ENCODE measurements around the gene MCUB.

MCUB gene

DNA sequence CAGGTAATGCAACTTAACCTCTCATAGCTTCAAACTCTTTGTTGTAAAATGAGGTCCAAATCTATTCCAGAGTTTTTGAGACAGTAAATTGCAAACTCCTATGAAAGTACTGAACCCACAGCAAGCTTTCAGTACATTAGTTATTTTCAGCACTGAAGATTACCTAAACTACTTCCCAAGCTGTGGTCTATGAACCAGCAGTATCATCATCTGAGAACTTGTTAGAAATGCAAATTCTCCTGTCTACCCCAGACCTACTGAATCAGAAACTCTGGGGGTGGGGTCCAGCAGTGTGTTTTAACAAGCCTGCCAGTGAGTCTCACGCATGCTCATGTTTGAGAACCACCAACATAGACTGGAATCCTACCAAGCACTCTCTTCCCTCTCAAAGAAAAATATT, 148.9 kb downstream of the MCUB start:
- H3K27ac ChIP-seq: no peak overlapping the region
- no peak for DNase-seq (ENCODE audit: low read depth, low spot score)

DNA sequence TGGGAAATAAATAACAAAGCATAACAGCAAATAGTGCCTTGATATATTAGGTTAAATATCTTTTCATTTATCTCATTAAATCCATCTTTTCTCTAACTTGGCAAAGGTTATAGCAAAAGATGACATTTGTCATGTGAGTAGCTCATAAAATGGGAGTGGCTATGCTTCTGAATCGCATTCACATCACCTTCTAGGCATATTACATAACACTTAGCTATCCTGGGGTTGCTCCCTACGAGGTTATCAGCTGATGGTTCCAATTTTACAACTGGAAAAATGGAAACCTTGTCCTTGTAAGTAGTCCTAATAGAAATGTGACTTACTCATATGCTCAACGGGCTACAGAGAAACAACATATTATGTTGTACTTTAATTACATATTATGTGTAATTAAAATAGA, 153.5 kb downstream of the MCUB start:
- H3K27ac ChIP-seq: no peak overlapping the region
- no peak for DNase-seq (ENCODE audit: low read depth, low spot score)

DNA sequence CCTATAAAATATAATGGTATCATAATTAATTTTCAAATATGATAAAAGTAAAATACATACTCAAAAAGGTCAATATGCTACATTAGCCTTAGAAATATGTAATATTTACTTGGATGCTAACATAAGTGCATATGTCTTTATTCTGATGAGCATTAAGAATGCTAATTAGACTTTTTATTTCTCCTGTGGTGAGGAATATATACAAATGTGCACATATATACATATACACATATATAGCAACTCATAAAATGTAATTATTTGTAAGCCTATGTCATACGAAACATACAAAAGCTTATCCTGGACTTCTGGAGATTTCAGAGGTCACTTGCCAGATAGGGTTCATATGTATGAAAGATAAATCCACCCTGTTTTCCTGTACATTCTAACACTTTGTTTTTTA, 158.7 kb downstream of the MCUB start:
- H3K27ac ChIP-seq: no peak overlapping the region
- DNase-seq (ENCODE audit: low read depth, low spot score): no peak

DNA sequence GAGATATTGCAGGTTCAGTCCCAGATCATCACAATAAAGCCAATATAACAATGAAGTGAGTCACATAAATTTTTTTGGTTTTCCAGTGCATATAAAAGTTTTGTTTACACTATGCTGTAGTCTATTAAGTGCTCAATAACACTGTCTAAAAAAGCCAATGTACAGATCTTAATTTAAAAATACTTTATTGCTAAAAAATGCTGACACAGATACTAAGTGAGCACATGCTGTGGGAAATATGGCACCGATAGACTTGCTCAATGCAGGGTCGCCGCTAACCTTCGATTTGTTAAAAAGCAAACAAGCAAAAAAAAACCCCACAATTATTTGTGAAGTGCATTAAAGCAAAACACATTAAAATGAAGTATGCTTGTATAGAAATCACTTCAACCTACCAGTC, 159.6 kb downstream of the MCUB start:
- H3K27ac ChIP-seq: no peak overlapping the region
- DNase-seq (ENCODE audit: low read depth, low spot score): no peak

DNA sequence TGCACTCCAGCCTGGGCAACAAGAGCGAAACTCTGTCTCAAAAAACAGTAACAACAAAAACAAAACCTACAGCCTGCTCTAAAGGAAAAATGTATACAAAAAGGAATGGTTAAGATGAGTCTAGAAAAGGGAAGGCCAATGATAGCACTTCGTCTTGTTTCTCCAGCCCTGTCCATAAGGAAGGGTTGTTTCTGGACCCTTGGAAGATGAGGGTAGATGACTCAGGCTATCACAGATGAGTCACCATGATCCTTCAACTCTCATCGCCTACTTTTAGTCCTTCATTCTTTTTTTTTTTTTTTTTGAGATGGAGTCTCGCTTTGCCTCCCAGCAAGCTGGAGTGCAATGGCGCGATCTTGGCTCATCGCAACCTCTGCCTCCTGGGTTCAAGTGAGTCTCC, 161.0 kb downstream of the MCUB start:
- no peak for DNase-seq (ENCODE audit: low read depth, low spot score)
- no peak overlapping the region for H3K27ac ChIP-seq

DNA sequence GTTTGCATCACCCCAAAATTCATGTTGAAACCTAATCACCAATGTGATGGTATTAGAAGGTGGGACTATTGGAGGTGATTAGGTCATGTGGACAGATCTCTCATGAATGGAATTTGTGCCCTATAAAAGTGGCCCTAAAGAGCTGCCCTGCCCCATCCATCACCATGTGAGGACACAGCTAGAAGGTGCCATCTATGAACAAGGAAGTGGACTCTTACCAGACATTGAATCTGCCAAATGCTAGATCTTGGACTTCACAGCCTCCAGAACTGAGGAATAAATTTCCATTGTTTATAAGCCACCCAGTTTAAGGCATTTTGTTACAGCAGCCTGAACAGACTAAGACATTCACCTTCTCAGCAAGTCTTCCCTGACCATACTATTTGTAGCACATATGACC, 162.3 kb downstream of the MCUB start:
- H3K27ac ChIP-seq: no peak overlapping the region
- DNase-seq (ENCODE audit: low read depth, low spot score): no peak

DNA sequence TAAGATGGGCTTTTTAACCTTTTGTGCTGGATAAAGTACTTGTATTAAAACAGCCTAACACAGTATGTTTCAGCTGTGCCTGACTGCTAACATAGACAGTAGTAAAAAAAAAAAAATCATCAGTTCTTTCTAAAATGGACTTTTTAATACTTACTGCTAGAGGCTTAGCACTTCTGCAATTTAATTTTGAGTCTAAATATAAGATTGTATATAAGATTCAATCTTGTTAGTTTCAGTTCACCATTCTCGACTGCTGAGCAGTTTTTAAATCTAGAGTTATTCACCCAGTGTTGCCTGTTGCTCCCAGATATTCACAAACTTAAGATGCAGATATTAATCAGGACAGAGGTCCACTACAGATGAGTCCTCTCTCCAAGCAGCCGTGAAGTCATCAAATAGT, 163.1 kb downstream of the MCUB start:
- H3K27ac ChIP-seq: no peak overlapping the region
- no peak for DNase-seq (ENCODE audit: low read depth, low spot score)

DNA sequence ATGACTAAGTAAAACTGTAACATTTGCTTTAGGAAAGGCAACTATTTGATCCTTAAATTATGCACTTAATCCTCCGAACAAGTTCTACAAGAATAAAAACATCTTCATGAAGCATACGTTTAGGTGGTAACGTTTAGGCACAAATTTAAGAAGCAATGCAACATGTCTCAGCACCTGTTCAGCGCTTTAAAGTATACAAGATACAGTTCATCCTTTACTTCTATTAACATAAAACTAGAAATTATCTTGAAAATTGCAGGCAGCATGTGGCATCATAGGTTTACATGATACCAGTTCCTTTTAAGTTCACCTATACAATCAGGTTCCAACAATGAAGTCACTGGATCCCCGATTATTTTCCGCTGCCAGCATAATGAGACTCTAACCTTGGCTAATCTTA, 168.3 kb downstream of the MCUB start:
- peak overlapping the region; percentile 77 for H3K27ac ChIP-seq
- DNase-seq (ENCODE audit: low read depth, low spot score): no peak

DNA sequence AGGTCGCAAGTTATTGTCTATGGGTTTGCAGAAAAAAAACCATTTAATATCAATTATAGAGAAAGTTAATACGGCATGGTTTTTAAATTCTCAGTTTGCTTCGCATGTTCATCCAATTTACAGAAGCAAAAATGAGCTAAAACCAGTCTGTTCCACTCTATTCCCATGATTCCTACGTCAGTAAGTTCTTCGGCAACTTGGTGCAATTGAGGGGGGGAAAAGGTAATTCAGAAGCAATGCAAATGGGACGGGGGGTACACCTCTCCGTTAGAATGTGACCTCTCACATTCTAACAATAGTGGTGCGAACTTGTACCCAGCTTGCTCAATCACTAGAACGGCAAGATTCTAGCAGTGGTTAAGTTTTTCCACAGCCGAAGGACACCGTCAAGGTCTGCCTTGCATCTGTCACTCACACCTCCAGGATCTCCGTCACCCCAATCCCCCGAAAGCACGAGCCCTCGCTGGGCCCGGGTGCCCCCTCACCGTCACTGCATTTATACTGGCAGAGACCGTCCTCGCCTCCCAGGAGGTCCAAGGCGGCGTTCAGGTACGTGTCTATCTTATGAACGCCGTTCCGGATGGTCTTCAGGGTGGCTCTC, 169.2 kb downstream of the MCUB start:
- H3K27ac ChIP-seq: peak overlapping the region; percentile 77
- DNase-seq (ENCODE audit: low read depth, low spot score): no peak

DNA sequence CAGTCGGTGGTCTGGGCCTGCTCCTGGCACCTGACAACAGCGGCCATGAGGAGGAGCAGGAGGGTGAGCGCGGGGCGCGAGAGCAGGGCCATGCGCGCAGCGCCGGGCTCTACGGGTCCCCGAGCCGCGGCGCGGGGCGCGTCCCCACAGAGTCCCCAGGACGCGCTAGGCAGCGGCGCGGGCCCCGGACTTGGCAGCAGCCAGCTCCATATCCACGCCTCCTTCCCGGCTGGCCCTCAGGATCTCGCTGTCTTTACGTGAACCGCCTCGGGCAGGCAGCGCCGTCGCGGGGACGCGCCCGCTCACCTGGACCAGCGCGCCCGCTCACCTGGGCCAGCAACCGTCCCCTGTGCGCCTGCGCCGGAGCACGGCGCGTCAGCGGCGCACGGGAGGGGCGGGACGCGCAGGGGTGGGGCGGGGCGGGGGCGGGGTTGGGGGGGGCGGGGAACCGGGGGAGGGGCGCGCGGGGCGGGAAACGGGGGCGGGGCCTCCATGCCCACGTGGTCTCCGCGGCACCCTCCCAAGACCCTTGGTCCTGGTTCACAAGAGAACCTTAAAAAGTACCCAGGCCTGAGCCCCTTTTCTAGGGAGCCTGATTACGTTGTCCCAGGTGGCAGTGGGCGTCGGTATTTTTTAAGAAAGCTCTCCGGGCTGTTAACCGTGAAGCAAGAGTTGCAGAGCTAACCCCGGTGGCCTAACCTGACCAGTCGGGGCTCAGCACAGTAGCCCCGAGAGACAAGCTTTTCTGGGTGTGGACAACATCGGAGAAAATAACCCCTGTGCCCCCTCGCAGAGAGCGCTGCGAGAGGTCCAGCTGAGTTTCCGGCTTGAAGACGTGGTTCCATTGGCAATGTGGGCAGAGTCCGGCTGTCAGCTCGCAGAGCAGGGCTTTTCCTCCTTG, 169.9 kb downstream of the MCUB start, which contains the start of gene PLA2G12A:
Gene PLA2G12A (minus strand): TSS at position 353 of the 901 bp plus-strand sequence. CDS start 261 bp downstream, at position 92.
- DNase-seq (ENCODE audit: low read depth, low spot score): peak; percentile 74

DNA sequence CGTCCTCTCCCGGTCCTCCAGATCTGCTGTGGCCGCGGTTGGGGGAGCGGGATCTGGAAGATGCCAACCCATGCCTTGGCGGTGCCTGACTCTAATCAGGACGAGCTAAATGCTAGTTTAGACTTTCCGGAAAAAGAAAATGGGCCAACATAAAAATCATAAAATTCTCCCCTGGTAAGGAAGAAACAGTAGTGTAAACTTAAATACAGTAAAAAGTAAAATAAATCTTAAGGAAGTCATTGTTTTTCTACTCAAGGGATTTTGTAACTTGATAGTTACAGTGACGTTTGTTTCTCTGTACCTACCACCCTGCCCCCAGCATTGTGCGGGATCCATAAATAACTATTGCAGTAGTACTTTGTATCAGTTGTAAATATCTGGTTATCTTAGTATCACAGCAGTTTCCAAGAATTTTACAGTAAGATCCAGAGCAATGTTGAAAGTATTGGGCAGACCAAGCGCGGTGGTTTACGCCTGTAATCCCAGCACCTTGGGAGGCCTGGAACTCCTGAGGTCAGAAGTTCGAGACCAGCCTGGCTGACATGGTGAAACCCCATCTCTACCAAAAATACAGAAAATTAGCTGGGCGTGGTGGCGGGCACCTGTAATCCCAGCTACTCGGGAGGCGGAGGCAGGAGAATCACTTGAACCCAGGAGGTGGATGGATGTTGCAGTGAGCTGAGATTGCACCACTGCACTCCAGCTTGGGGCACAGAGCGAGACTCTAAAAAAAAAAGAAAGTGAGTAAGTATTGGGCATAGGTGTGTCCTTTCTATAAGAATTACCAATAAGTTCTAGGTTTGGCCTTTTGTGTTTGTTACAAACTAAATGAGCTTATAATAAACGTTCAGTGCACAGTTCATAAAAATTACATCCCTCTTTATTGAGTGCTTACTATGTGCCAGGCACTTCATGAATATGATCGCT, 170.8 kb downstream of the MCUB start:
- H3K27ac ChIP-seq: peak overlapping the region; percentile 77
- no peak for DNase-seq (ENCODE audit: low read depth, low spot score)

More for the DNA sequence above, 169.9 kb downstream of the MCUB start, which contains the start of gene PLA2G12A:
- peak within 1 kb of the TSS; percentile 77 for H3K27ac ChIP-seq

DNA sequence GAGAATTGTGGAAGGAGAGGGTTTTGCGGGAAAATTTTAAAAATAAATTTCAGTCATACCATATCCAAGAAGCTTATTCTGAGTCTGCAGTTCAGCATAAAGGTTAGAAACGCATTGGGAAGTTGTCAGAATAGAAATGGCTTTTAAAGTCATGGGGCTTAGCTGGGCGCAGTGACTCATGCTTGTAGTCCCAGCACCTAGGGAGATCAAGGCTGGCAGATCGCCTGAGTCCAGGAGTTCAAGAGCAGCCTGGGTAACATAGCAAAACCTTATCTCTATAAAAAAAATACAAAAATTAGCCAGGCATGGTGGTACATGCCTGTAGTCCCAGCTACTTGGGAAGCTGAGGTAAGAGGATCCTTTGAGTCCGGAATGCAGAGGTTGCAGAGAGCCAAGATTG, 173.7 kb downstream of the MCUB start:
- H3K27ac ChIP-seq: no peak overlapping the region
- DNase-seq (ENCODE audit: low read depth, low spot score): no peak

DNA sequence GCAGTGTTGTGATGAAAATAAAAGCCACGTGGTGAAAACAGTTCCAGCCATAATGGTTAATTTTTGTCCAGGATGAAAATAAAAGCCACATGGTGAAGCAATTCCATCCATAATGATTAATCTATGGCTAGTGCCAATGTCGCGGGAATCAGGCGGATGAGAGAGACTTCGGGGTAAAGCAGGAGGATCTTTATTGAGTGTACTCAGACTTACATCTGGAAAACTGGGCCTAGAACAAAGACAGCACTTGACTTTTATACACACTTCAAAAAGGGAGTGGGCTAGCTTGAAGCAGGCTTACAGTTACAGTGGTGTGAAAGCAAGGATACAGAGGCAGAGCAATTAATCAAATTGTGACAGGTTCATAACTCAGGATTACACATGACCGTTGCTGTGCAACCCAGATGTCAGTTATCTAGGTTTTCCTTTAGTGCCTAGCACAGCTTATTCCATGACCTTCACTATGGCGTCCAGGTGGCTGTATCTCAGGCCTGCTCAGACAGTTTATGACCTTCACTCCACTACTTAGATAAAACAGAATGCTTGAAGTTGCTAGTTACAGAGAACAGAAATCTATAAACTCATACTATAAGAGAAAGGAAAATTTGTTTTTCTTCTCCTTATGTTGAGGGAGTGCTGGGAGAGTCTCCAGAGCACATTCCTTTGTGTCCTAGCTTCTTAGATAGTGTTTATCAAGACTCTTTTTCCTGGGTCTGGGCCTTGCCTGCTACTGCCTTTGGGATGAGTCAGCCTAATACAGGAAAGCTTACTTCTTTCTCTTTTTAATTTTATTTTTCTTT, 175.7 kb downstream of the MCUB start:
- no peak overlapping the region for H3K27ac ChIP-seq
- DNase-seq (ENCODE audit: low read depth, low spot score): no peak

Data from epithelial cell of prostate (primary cell).